ENCODE measurements around the gene RHBDL3. TPM values are rescaled to one million over a fixed set of nuclear protein-coding genes. Genes with fewer than 3 reads are reported as not detected.
A peak's percentile ranks its signal among the peaks of the same experiment; 100 is the strongest.
"Not testable (repeated sequence)": the region's sequence is repeated elsewhere in the genome, so short reads cannot be mapped to it uniquely, and the experiment has no call there.

The RHBDL3 gene
- polyA plus RNA-seq, 3 donors: 1.2 to 1.3 (median 1.3) TPM

GRCh38 chr17:32263515-32263914, 2.1 kb upstream of the RHBDL3 start:
- not testable (repeated sequence) for DNase-seq (ENCODE audit: extremely low read depth in 1 of 11, low read depth in 9 of 11, low spot score in 4 of 11)

GRCh38 chr17:32264140-32264799, 1.4 kb upstream of the RHBDL3 start:
- DNase-seq (ENCODE audit: extremely low read depth in 1 of 11, low read depth in 9 of 11, low spot score in 4 of 11): no peak

- no peak for DNase-seq (ENCODE audit: extremely low read depth in 1 of 11, low read depth in 9 of 11, low spot score in 4 of 11)
These were observed 825 bp upstream of the RHBDL3 start for GRCh38 chr17:32264823-32265191.

- DNase-seq (ENCODE audit: extremely low read depth in 1 of 11, low read depth in 9 of 11, low spot score in 4 of 11): no peak
These were observed 388 bp downstream of the RHBDL3 start for GRCh38 chr17:32266051-32266388.

- DNase-seq (ENCODE audit: extremely low read depth in 1 of 11, low read depth in 9 of 11, low spot score in 4 of 11): no peak
These were observed 1.0 kb downstream of the RHBDL3 start for GRCh38 chr17:32266389-32267301.

- DNase-seq (ENCODE audit: extremely low read depth in 1 of 11, low read depth in 9 of 11, low spot score in 4 of 11): no peak
These were observed 2.1 kb downstream of the RHBDL3 start for GRCh38 chr17:32267690-32268205.

GRCh38 chr17:32268734-32269288, 3.2 kb downstream of the RHBDL3 start:
- DNase-seq (ENCODE audit: extremely low read depth in 1 of 11, low read depth in 9 of 11, low spot score in 4 of 11): no peak

- no peak for DNase-seq (ENCODE audit: extremely low read depth in 1 of 11, low read depth in 9 of 11, low spot score in 4 of 11)
These were observed 3.7 kb downstream of the RHBDL3 start for GRCh38 chr17:32269377-32269776.

GRCh38 chr17:32271844-32272243, 6.2 kb downstream of the RHBDL3 start:
- DNase-seq (ENCODE audit: extremely low read depth in 1 of 11, low read depth in 9 of 11, low spot score in 4 of 11): no peak

- no peak for DNase-seq (ENCODE audit: extremely low read depth in 1 of 11, low read depth in 9 of 11, low spot score in 4 of 11)
These were observed 8.5 kb downstream of the RHBDL3 start for GRCh38 chr17:32274101-32274500.

GRCh38 chr17:32274643-32275042, 9.0 kb downstream of the RHBDL3 start:
- DNase-seq (ENCODE audit: extremely low read depth in 1 of 11, low read depth in 9 of 11, low spot score in 4 of 11): no peak

GRCh38 chr17:32275060-32276042, 9.7 kb downstream of the RHBDL3 start:
- no peak for DNase-seq (ENCODE audit: extremely low read depth in 1 of 11, low read depth in 9 of 11, low spot score in 4 of 11)

- peak in 1 of 11 donors; percentile 59 for DNase-seq (ENCODE audit: extremely low read depth in 1 of 11, low read depth in 9 of 11, low spot score in 4 of 11)
These were observed 10.6 kb downstream of the RHBDL3 start for GRCh38 chr17:32276171-32276601.

- DNase-seq (ENCODE audit: extremely low read depth in 1 of 11, low read depth in 9 of 11, low spot score in 4 of 11): peak in 2 of 11 donors; percentile 53 to 56
These were observed 11.7 kb downstream of the RHBDL3 start for GRCh38 chr17:32277284-32277683.

- DNase-seq (ENCODE audit: extremely low read depth in 1 of 11, low read depth in 9 of 11, low spot score in 4 of 11): no peak
These were observed 13.2 kb downstream of the RHBDL3 start for GRCh38 chr17:32278815-32279214.

GRCh38 chr17:32279891-32280716, 14.5 kb downstream of the RHBDL3 start:
- no peak for DNase-seq (ENCODE audit: extremely low read depth in 1 of 11, low read depth in 9 of 11, low spot score in 4 of 11)

- no peak for DNase-seq (ENCODE audit: extremely low read depth in 1 of 11, low read depth in 9 of 11, low spot score in 4 of 11)
These were observed 15.4 kb downstream of the RHBDL3 start for GRCh38 chr17:32281011-32281451.

GRCh38 chr17:32283745-32284201, 18.1 kb downstream of the RHBDL3 start:
- no peak for DNase-seq (ENCODE audit: extremely low read depth in 1 of 11, low read depth in 9 of 11, low spot score in 4 of 11)
